HepG2 (cell line): Measurements from ENCODE around the gene C16orf86. TPM values are rescaled to one million over a fixed set of nuclear protein-coding genes. Genes with fewer than 3 reads are reported as not detected.

Experiments used
- ASH2L ChIP-seq: fragments of 300-600, 200-600 bp; sonication (generic); IDR thresholded peaks from 2 replicates; pipeline ENCODE4 v1.7.0; 2017; ENCODE audit warnings: low read depth, mild to moderate bottlenecking, moderate library complexity, mixed read lengths, low read length; ENCODE audit not compliant: insufficient read length
- GABPA ChIP-seq, 2 experiments: IDR thresholded peaks; 2 replicates each; pipeline ENCODE4 v1.6.1; 2011 to 2016; ENCODE audit warnings: low read depth in 2 of 2, low read length in 1 of 2, missing biosample characterization in 1 of 2, missing genetic modification characterization in 1 of 2
- MAFG ChIP-seq: sonication (generic); formaldehyde crosslinking; IDR thresholded peaks from 2 replicates; pipeline ENCODE4 v1.5.1; 2020; ENCODE audit warnings: mild to moderate bottlenecking, missing genetic modification reagents
- PHF8 ChIP-seq: sonication (generic); formaldehyde crosslinking; IDR thresholded peaks from 2 replicates; pipeline ENCODE4 v1.5.0; 2020; ENCODE audit warnings: missing genetic modification reagents
- POLR2AphosphoS2 ChIP-seq: IDR thresholded peaks from 2 replicates; pipeline ENCODE4 v1.6.1; 2011; ENCODE audit warnings: low read depth, low read length, improper control_type of control experiment
- RARG ChIP-seq: sonication (generic); formaldehyde crosslinking; IDR thresholded peaks from 2 replicates; pipeline ENCODE4 v1.4.0; 2020; ENCODE audit warnings: low read depth, mild to moderate bottlenecking, missing genetic modification reagents
- SAP130 ChIP-seq: IDR thresholded peaks from 2 replicates; pipeline ENCODE4 v1.6.1; 2016; ENCODE audit warnings: low read depth
- SUZ12 ChIP-seq: fragments of 150-350 bp; IDR thresholded peaks from 2 replicates; pipeline ENCODE4 v1.6.1; 2014; ENCODE audit warnings: low read depth, low read length
- THAP11 ChIP-seq: IDR thresholded peaks from 2 replicates; pipeline ENCODE4 v1.6.1; 2016; ENCODE audit warnings: missing biosample characterization, missing genetic modification reagents
- ZBTB3 ChIP-seq: sonication (generic); formaldehyde crosslinking; IDR thresholded peaks from 2 replicates; pipeline ENCODE4 v1.4.0; 2020; ENCODE audit warnings: low read depth, mild to moderate bottlenecking, moderate library complexity, missing genetic modification reagents, borderline replicate concordance
- ZFP90 ChIP-seq: sonication (generic); formaldehyde crosslinking; IDR thresholded peaks from 2 replicates; pipeline ENCODE4 v1.8.0; 2022; ENCODE audit warnings: missing genetic modification reagents, mild to moderate bottlenecking, inconsistent platforms, borderline replicate concordance
- ZNF260 ChIP-seq: sonication (generic); formaldehyde crosslinking; IDR thresholded peaks from 2 replicates; pipeline ENCODE4 v1.4.0; 2020; ENCODE audit warnings: missing genetic modification reagents, low read depth, mild to moderate bottlenecking, borderline replicate concordance
- ZNF296 ChIP-seq: sonication (generic); formaldehyde crosslinking; conservative IDR thresholded peaks from 2 replicates; pipeline ENCODE4 v1.5.0; 2020; ENCODE audit warnings: mild to moderate bottlenecking, missing genetic modification reagents
- ZNF367 ChIP-seq: sonication (generic); formaldehyde crosslinking; IDR thresholded peaks from 2 replicates; pipeline ENCODE4 v1.4.0; 2020; ENCODE audit warnings: missing genetic modification reagents, borderline replicate concordance
- ZNF598 ChIP-seq: sonication (generic); formaldehyde crosslinking; IDR thresholded peaks from 2 replicates; pipeline ENCODE4 v1.5.1; 2020; ENCODE audit warnings: mild to moderate bottlenecking, missing genetic modification reagents, borderline replicate concordance
- ZNF652 ChIP-seq: IDR thresholded peaks from 2 replicates; pipeline ENCODE4 v1.6.1; 2016; ENCODE audit warnings: low read depth, borderline replicate concordance
- ZNF703 ChIP-seq: sonication (generic); formaldehyde crosslinking; IDR thresholded peaks from 2 replicates; pipeline ENCODE4 v1.5.1; 2020; ENCODE audit warnings: missing genetic modification reagents, mild to moderate bottlenecking, moderate library complexity, borderline replicate concordance
- polyA plus RNA-seq, 8 experiments: library from polyadenylated mRNA; depleted of rRNA in 3 of 8; stranded (reverse) in 7 of 8; unstranded in 1 of 8; fragments of >200 nt; fragmentation: Illumina TruSeq in 4 of 8; extraction: Trizol in 4 of 8; gene quantifications; 2 replicates each; pipeline versions ENCODE4 v1.2.1 to v1.2.3, GENCODE V29; 2011 to 2016; ENCODE audit warnings: low read depth in 4 of 8, missing spikeins in 1 of 8, mixed read lengths in 1 of 8; ENCODE audit not compliant: insufficient read depth in 1 of 8
- total RNA-seq, 5 experiments: library from RNA; depleted of rRNA; stranded (reverse); fragments of >200 nt; fragmentation: Illumina TruSeq; extraction: Trizol; gene quantifications; 2 replicates each; pipeline ENCODE4 v1.2.3, GENCODE V29; 2016; ENCODE audit warnings: low read depth in 1 of 5
- TF ChIP-seq, protein P1 (sequence below): sonication (generic); formaldehyde crosslinking; IDR thresholded peaks from 2 replicates; pipeline ENCODE4 v1.5.1; 2020; ENCODE audit warnings: missing genetic modification reagents, mild to moderate bottlenecking, borderline replicate concordance
- TF ChIP-seq, protein P2 (sequence below): sonication (generic); formaldehyde crosslinking; IDR thresholded peaks from 2 replicates; pipeline ENCODE4 v1.4.0; 2020; ENCODE audit warnings: mild to moderate bottlenecking, missing genetic modification reagents
- TF ChIP-seq, protein P3 (sequence below): sonication (generic); formaldehyde crosslinking; conservative IDR thresholded peaks from 2 replicates; pipeline ENCODE4 v1.4.0; 2020; ENCODE audit warnings: missing genetic modification reagents
- TF ChIP-seq, protein P4 (sequence below): IDR thresholded peaks from 2 replicates; pipeline ENCODE4 v1.6.1; 2016; ENCODE audit warnings: missing compliant biosample characterization, missing genetic modification reagents, borderline replicate concordance
- TF ChIP-seq, protein P5 (sequence below): sonication (generic); formaldehyde crosslinking; IDR thresholded peaks from 2 replicates; pipeline ENCODE4 v1.5.0; 2020; ENCODE audit warnings: mild to moderate bottlenecking, missing genetic modification reagents

Gene C16orf86
- total and polyA plus RNA-seq, 2 of the 13 experiments (the other 11 are each of a cell fraction or from before 2014, with no cell fraction given) = 1.5 to 3.1 TPM

DNA sequence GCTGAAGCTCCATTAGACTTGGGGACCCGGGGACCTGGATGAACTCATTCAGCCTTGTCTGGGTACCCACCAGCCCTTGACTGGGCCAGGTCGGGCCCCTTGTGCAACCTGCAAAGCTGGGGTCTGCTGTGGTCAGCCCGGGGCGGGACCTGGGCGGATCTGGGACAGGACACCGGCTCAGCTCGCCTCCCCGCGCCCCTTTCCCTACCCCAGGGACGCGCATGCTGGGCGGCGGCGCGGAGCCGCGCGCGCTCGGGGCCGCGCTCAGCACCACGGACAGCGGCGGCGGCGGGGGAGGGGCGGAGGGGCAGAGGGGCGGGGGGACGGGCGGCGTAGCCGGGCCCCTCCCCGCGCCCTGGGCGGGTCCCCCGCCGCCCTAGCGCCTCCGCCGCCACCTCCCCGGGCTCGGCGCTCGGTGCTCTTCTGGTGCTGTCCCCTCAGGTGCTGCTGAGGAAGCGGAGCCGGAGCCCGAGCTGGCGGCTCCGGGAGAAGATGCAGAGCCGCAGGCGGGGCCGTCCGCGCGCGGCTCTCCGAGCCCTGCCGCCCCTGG lies 14.0 kb upstream of the C16orf86 start (continued):
- TF ChIP-seq, protein P1, sequence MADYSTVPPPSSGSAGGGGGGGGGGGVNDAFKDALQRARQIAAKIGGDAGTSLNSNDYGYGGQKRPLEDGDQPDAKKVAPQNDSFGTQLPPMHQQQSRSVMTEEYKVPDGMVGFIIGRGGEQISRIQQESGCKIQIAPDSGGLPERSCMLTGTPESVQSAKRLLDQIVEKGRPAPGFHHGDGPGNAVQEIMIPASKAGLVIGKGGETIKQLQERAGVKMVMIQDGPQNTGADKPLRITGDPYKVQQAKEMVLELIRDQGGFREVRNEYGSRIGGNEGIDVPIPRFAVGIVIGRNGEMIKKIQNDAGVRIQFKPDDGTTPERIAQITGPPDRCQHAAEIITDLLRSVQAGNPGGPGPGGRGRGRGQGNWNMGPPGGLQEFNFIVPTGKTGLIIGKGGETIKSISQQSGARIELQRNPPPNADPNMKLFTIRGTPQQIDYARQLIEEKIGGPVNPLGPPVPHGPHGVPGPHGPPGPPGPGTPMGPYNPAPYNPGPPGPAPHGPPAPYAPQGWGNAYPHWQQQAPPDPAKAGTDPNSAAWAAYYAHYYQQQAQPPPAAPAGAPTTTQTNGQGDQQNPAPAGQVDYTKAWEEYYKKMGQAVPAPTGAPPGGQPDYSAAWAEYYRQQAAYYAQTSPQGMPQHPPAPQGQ = no peak
- TF ChIP-seq ZNF296 (CRISPR knock-in tag) = no peak
- TF ChIP-seq THAP11 = peak; percentile 30; the same call in 1 of the 2 replicates
- TF ChIP-seq SUZ12 = no peak
- no peak for TF ChIP-seq ZNF260
- 0 out of 2 replicates have a peak, but pooled peaks have one; percentile 24 for TF ChIP-seq PHF8 (CRISPR knock-in tag)
- no peak; the same call in 1 of the 2 replicates for TF ChIP-seq ZFP90
- TF ChIP-seq ZNF598 (CRISPR knock-in tag) = no peak
- TF ChIP-seq, protein P2, sequence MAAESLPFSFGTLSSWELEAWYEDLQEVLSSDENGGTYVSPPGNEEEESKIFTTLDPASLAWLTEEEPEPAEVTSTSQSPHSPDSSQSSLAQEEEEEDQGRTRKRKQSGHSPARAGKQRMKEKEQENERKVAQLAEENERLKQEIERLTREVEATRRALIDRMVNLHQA (CRISPR knock-in tag) = no peak
- TF ChIP-seq, protein P3, sequence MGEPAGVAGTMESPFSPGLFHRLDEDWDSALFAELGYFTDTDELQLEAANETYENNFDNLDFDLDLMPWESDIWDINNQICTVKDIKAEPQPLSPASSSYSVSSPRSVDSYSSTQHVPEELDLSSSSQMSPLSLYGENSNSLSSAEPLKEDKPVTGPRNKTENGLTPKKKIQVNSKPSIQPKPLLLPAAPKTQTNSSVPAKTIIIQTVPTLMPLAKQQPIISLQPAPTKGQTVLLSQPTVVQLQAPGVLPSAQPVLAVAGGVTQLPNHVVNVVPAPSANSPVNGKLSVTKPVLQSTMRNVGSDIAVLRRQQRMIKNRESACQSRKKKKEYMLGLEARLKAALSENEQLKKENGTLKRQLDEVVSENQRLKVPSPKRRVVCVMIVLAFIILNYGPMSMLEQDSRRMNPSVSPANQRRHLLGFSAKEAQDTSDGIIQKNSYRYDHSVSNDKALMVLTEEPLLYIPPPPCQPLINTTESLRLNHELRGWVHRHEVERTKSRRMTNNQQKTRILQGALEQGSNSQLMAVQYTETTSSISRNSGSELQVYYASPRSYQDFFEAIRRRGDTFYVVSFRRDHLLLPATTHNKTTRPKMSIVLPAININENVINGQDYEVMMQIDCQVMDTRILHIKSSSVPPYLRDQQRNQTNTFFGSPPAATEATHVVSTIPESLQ (CRISPR knock-in tag) = no peak
- TF ChIP-seq, protein P4, sequence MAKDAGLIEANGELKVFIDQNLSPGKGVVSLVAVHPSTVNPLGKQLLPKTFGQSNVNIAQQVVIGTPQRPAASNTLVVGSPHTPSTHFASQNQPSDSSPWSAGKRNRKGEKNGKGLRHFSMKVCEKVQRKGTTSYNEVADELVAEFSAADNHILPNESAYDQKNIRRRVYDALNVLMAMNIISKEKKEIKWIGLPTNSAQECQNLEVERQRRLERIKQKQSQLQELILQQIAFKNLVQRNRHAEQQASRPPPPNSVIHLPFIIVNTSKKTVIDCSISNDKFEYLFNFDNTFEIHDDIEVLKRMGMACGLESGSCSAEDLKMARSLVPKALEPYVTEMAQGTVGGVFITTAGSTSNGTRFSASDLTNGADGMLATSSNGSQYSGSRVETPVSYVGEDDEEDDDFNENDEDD = 0 out of 2 replicates have a peak, but pooled peaks have one; percentile 13
- TF ChIP-seq GABPA (IDR thresholded peaks at IDR 0.05; ENCODE audit: low read depth, low read length) = no peak
- TF ChIP-seq GABPA (CRISPR knock-in tag; IDR thresholded peaks at IDR 0.05; ENCODE audit: low read depth) = no peak
- TF ChIP-seq SAP130 (CRISPR knock-in tag) = peak; percentile 77
- TF ChIP-seq ZNF652 = no peak
- no peak for TF ChIP-seq ZNF703 (CRISPR knock-in tag)
- TF ChIP-seq MAFG = no peak
- no peak for TF ChIP-seq ZBTB3 (CRISPR knock-in tag)
- TF ChIP-seq ZNF367 = no peak
- TF ChIP-seq, protein P5, sequence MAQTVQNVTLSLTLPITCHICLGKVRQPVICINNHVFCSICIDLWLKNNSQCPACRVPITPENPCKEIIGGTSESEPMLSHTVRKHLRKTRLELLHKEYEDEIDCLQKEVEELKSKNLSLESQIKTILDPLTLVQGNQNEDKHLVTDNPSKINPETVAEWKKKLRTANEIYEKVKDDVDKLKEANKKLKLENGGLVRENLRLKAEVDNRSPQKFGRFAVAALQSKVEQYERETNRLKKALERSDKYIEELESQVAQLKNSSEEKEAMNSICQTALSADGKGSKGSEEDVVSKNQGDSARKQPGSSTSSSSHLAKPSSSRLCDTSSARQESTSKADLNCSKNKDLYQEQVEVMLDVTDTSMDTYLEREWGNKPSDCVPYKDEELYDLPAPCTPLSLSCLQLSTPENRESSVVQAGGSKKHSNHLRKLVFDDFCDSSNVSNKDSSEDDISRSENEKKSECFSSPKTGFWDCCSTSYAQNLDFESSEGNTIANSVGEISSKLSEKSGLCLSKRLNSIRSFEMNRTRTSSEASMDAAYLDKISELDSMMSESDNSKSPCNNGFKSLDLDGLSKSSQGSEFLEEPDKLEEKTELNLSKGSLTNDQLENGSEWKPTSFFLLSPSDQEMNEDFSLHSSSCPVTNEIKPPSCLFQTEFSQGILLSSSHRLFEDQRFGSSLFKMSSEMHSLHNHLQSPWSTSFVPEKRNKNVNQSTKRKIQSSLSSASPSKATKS (CRISPR knock-in tag) = no peak
- no peak for TF ChIP-seq POLR2AphosphoS2
- TF ChIP-seq ASH2L = no peak
- TF ChIP-seq RARG = no peak
